WTC11 (cell line): ENCODE data around the gene IL1RAPL1.

ENCODE experiments used
- CTCF ChIP-seq: fragments of 200-600 bp; IDR thresholded peaks from 2 replicates; pipeline ENCODE4 v1.8.0; 2022; ENCODE audit warnings: antibody characterized with exemption
- KAT7 ChIP-seq: sonication (generic); formaldehyde crosslinking; IDR thresholded peaks from 2 replicates; pipeline ENCODE4 v1.8.1; 2023; ENCODE audit warnings: missing genetic modification reagents, mild to moderate bottlenecking, borderline replicate concordance
- NFE2L1 ChIP-seq: sonication (generic); formaldehyde crosslinking; IDR thresholded peaks from 2 replicates; pipeline ENCODE4 v1.8.1; 2023; ENCODE audit warnings: missing genetic modification reagents
- NR1H2 ChIP-seq: sonication (generic); formaldehyde crosslinking; IDR thresholded peaks from 2 replicates; pipeline ENCODE4 v1.9.0; 2021; ENCODE audit warnings: mild to moderate bottlenecking, moderate library complexity, missing genetic modification reagents
- NR3C1 ChIP-seq: sonication (generic); formaldehyde crosslinking; conservative IDR thresholded peaks from 2 replicates; pipeline ENCODE4 v1.8.1; 2023; ENCODE audit warnings: low read depth, mild to moderate bottlenecking, missing genetic modification reagents
- PRDM15 ChIP-seq: sonication (generic); formaldehyde crosslinking; IDR thresholded peaks from 2 replicates; pipeline ENCODE4 v1.8.0; 2022; ENCODE audit warnings: missing genetic modification reagents
- SMAD3 ChIP-seq: sonication (generic); formaldehyde crosslinking; IDR thresholded peaks from 2 replicates; pipeline ENCODE4 v1.8.0; 2022; ENCODE audit warnings: missing genetic modification reagents, mild to moderate bottlenecking, borderline replicate concordance
- SP1 ChIP-seq: sonication (generic); formaldehyde crosslinking; conservative IDR thresholded peaks from 2 replicates; pipeline ENCODE4 v1.8.1; 2022; ENCODE audit warnings: missing genetic modification reagents
- TEAD4 ChIP-seq: sonication (generic); formaldehyde crosslinking; IDR thresholded peaks from 2 replicates; pipeline ENCODE4 v1.8.0; 2022; ENCODE audit warnings: mild to moderate bottlenecking, missing genetic modification reagents
- ZNF512 ChIP-seq: sonication (generic); formaldehyde crosslinking; IDR thresholded peaks from 2 replicates; pipeline ENCODE4 v1.8.1; 2022; ENCODE audit warnings: missing genetic modification reagents, borderline replicate concordance
- ZSCAN18 ChIP-seq: fragments of 250-450 bp; sonication (Bioruptor Pico); IDR thresholded peaks from 2 replicates; pipeline ENCODE4 v2.1.2; 2022; ENCODE audit warnings: mild to moderate bottlenecking, moderate library complexity
- TF ChIP-seq, protein P1 (sequence below): sonication (generic); formaldehyde crosslinking; IDR thresholded peaks from 2 replicates; pipeline ENCODE4 v1.8.0; 2022; ENCODE audit warnings: mild to moderate bottlenecking, missing genetic modification reagents

DNA sequence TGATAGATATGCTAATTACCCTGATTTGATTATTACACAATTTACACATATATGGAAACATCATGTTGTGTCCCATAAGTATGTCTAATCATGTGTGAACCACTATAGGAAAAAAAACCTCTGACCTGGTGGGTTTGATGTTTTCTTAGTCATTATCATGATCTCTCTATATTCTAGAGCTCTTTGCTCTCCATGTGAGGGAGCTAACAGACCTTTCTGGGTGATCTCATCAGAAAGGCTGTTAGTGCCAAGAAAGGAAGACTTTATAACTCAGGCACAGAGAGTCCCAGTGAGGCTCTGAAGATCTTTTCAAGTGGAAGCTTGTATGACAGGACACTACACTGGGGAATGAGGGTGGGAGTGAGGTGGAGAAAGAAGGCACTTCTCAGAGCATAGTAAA, 1100.4 kb downstream of the IL1RAPL1 start:
- no peak for TF ChIP-seq NFE2L1 (CRISPR knock-in tag)
- no peak for TF ChIP-seq TEAD4
- no peak for TF ChIP-seq NR1H2 (CRISPR knock-in tag)
- TF ChIP-seq, protein P1, sequence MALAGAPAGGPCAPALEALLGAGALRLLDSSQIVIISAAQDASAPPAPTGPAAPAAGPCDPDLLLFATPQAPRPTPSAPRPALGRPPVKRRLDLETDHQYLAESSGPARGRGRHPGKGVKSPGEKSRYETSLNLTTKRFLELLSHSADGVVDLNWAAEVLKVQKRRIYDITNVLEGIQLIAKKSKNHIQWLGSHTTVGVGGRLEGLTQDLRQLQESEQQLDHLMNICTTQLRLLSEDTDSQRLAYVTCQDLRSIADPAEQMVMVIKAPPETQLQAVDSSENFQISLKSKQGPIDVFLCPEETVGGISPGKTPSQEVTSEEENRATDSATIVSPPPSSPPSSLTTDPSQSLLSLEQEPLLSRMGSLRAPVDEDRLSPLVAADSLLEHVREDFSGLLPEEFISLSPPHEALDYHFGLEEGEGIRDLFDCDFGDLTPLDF (CRISPR knock-in tag): no peak
- TF ChIP-seq PRDM15 (CRISPR knock-in tag): no peak
- no peak for TF ChIP-seq NR3C1 (CRISPR knock-in tag)
- TF ChIP-seq KAT7 (CRISPR knock-in tag): no peak
- TF ChIP-seq SP1 (CRISPR knock-in tag): no peak
- TF ChIP-seq CTCF: no peak
- TF ChIP-seq SMAD3 (CRISPR knock-in tag): no peak
- TF ChIP-seq ZNF512: no peak
- TF ChIP-seq ZSCAN18 (CRISPR knock-in tag): no peak
